AG08395 (cell line): ENCODE results near the gene ARHGAP30.
"Not testable (repeated sequence)": the region's sequence is repeated elsewhere in the genome, so short reads cannot be mapped to it uniquely, and the experiment has no call there.

ENCODE experiments used
- DNase-seq: peaks from one replicate; pipeline ENCODE4 v3.0.0; 2012; ENCODE audit warnings: mixed read lengths, low spot score

Gene ARHGAP30

DNA sequence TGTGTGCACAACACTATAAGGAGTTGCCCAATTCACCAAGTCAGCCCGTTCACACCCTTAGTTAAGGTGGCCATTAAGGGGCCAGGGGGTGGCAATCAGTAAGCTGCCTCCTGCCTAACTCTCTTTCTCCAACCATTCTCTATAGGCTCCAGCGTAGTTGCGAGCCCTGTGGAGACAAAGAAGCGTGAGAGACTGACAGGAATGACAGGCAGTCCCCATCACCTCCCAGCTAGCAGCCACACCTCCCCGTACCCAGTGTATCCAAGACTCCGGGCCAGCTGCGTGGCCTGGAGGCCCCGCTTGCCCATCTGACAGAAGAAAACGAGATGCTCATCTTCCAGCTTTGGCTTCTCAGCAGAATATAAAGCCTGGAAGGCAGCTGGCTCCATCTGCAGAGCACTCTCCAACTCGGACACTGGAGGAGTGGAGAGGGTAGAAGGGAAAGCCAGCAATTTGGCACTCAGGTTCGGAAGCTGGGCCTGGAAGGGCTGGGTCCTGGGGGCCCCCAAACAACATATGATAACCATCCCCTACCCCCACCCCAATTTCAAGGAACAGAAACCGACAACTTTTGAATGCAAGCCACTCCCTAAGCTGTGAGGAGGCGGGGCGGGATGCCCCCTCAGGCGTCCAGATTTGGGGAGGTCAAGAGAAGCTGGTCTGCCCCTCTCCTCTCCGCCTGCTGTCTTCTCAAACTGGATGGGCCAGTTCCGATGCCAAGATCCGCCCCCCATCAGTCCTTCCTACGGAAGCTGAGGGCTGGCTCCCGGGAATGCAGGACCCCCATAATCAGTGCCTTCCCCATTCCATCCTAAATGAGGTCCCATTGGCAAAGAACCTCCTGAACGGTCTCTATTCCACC, 31.8 kb downstream of the ARHGAP30 start:
- no peak for DNase-seq

DNA sequence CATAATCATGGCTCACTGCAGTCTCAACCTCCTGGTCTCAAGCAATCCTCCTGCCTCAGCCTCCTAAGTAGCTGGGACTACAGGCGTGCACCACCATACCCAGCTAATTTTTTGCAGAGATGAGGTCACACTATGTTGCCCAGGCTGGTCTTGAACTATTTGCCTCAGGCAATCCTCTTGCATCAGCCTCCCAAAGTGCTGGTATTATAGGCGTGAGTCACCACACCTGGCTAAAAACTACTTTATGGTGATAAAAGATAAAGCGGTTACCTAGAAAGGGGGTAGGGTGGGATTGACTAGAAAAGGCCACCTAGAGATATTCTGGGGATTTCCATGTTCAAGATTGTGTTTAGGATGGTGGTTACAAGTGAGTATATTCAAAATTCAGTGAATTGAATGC, 35.9 kb downstream of the ARHGAP30 start:
- no peak for DNase-seq

DNA sequence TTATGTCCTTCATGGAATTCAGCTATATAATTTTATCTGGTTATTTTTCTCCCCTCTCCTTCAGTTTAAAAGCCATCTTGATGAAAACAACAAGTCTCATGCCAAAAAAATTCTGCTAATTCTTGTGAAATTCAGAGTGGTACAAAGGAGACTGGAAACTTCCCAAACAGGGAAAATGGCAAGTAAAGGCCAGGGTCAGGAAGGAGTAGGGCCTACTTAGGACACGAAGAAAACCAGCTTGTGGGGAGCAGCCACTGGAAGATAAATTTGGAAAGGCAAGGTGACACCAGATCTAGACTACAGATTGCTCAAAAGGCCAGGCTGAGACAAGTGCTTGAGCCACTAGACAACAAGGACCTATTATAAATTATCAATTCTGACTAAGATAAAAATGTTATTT, 37.3 kb downstream of the ARHGAP30 start:
- no peak for DNase-seq

DNA sequence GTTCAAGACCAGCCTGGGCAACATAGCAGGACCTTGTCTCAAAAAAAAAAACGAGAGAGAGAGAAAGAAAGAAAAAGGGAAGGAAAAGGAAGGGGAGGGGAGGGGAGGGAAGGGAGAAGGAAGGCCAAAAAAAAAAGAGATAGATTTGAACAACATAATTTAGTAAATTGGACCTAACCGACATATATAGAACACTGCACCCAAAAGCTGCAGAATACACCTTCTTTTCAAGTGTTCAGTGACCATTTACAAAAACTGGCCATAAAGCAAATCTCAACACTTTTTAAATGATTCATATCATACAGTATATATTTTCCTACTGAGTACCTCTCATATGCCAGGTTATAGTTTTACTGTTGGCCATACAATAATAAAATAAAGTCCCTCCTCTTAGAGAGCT, 37.8 kb downstream of the ARHGAP30 start:
- no peak for DNase-seq

DNA sequence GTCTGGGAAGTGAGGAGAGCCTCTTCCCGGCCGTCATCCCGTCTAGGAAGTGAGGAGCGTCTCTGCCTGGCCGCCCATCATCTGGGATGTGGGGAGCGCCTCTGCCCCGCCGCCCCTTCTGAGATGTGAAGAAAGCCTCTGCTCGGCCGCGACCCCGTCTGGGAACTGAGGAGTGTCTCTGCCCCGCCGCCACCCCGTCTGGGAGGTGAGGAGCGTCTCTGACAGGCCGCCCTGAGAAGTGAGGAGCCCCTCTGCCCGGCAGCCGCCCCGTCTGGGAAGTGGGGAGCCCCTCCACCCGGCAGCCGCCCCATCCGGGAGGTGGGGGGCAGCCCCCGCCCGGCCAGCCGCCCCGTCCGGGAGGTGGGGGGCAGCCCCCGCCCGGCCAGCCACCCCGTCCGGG, 40.2 kb downstream of the ARHGAP30 start:
- not testable (repeated sequence) for DNase-seq

DNA sequence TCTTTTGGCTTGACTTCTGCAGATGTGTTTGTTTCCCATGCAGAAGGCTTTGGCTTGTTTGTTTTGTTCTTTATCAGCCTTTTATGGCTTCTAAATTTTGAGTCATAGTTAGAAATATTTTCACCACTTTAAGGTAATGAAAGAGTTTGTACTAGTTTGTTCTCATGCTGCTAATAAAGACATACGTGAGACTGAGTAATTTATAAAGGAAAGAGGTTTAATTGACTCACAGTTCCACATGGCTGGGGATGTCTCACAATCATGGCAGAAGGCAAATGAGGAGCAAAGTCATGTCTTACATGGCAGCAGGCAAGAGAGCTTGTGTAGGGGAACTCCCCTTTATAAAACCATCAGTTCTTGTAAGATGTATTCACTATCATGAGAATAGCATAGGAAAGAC, 42.7 kb downstream of the ARHGAP30 start:
- DNase-seq, result not testable (repeated sequence)

DNA sequence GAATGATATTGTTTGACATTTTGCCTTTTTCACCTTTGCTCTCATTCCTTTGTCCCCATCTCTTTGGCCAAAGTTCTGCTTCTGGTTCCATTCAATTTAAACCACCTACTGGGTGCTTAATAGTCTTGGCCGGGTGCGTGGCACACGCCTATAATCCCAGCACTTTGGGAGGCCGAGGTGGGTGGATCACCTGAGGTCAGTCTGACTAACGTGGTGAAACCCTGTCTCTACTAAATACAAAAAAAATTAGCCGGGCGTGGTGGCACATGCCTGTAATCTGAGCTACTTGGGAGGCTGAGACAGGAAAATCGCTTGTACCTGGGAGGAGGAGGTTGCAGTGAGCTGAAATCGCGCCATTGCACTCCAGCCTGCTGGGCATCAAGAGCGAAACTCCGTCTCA, 47.3 kb downstream of the ARHGAP30 start:
- DNase-seq, result not testable (repeated sequence)

DNA sequence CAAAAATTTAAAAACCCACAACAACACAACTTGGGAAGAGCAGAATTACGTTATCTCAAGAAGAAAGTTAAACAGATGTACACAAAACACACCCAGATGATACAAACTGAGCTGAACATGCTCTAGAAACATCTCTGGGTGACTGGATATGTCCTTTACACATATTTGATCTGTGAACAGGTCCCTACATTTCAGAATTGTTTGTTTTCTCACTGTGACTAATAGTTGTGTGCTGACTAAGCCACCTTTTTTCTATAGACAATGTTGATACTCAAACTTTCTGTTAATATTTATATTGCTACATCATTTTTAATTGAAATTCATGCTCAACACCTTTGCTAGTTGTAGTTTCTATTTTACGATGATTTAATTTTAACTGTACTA, 47.7 kb downstream of the ARHGAP30 start:
- DNase-seq, result no peak

DNA sequence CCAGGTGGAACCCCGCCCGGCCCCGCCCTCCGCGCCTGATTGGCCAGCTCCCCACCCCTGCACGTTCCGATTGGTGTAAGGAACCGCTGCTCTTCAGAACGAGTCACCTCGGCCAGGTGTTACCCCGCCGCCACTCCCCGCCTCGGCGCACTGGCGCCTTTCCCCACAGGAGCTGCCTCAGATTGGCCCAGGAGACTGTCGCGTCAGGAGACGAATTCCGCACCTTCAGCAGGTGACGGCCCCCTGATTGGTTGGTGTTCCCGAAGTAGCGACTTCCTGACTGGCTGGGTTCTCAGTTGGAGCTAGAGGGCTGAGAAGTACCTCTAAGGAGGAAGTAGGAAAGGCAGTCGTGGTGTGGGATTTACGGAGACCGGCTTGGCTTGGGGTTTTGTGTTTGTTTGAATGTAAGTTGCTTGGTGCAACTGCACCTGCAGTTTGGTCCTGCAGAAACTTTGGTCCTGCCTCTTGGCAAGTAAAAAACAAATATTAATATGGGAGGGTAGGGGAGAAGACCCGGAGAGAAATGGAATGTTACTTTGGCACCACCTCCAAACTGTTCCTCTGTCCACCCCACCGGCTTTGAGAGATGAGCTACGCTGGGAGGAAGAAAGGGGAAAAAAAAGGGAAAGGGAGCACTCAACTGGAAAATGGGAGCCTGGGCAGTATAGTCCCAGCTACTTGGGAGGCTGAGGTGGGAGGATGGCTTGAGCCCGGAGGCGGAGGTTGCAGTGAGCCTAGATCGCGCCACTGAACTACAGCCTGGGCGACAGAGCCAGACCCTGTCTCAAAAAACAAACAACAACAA, 48.3 kb downstream of the ARHGAP30 start:
- peak; percentile 79 for DNase-seq

DNA sequence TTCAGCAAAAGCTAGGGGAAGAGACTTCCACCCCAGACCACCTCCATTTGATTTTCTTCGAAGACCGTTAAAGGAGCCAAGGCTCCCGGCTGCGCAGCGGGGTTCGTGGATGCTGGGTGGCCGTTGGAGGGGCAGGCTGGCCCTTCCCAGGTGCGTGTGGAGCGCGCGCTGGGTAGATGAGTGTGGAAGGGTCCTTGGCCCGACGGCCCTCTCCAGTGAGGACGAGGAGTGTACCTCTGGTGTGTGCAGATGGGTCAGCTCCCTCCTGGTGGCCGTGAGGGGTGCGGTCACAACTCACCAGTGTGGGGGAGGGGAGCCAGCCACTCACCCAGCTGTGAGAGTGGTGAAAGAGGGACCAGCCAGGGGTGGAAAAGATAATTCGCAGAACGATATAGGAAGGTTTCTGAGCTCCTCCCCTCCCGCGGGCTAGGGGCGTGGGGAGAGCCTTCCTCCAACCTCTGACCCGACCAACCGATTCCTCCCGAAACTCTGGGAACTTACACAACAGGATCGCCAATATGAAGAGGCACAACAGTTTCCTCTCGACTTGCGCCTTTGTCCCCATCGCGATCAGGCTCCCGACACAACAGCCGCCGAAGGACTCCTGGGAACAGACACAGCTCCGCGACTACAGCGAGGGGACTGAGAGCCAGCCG, 49.1 kb downstream of the ARHGAP30 start, which contains the start of gene F11R:
Gene F11R (minus strand): TSS at position 644 of the 656 bp plus-strand sequence. CDS start 79 bp downstream, at position 565.
- no peak for DNase-seq

DNA sequence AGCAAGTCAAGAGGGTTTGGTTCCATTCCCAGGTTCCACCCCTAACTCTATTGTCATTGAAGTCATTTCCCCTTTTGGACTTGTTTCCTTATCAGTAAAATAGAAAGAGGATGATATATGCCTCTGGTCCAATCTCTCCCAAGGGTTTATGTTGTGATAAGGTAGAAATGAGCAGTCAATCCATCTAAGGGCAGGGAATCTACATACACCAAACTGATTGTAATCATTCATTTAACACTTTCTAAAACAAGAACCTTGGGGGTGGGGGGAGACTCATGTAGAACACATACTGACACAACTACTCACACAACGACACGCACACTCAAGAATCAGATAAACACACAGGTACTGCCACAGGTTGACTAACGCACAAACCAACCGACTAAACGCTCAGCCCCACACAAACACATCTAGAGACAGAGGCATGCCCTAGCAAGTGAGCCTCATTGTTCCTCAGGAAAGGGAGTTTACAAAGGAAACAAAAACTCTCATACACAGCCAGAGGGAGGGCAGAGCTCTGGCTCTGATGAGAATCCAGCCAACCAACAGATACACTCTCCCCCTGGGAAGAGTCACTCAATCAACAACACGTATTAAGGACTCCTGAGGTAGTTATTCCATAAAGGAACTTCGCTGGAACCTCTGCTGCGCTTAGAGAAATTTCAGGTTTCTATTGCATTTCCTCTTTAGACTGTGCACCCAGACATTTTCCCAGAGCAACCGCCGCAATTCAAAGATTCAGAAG, 49.8 kb downstream of the ARHGAP30 start:
- DNase-seq, result peak; percentile 17

DNA sequence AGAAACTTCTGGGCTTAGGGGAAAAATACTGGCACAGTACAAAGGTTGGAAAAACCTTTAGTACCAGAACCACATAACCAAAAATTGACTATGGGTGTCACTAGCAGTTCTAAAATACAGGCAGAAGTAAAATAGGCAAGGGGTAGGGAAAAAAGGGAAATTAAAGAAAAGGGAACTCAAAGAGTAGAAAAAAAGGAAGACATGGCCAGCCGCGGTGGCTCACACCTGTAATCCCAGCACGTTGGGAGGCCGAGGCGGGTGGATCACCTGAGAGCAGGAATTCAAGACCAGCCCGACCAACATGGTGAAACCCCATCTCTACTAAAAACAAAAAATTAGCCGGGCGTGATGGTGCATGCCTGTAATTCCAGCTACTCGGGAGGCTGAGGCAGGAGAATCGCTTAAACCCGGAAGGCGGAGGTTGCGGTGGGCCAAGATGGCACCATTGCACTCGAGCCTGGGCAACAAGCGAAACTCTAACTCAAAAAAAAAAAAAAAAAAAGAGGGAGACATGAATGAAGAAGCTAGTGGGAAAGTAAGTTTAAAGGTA, 50.5 kb downstream of the ARHGAP30 start:
- not testable (repeated sequence) for DNase-seq

DNA sequence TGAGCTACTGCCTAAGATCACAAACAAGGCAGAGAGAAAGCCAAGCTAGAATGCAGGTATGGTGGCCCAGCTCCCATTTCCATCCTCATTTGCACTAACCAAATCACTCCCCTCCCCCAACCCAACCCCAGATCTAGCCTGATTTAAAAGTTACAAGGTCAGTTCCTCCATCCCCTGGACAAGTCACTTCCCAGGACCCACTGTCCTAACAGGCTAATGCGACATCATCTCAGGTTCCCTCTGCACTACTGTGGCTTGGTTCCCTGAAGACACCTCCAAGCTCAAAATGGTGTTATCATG, 51.1 kb downstream of the ARHGAP30 start:
- no peak for DNase-seq

DNA sequence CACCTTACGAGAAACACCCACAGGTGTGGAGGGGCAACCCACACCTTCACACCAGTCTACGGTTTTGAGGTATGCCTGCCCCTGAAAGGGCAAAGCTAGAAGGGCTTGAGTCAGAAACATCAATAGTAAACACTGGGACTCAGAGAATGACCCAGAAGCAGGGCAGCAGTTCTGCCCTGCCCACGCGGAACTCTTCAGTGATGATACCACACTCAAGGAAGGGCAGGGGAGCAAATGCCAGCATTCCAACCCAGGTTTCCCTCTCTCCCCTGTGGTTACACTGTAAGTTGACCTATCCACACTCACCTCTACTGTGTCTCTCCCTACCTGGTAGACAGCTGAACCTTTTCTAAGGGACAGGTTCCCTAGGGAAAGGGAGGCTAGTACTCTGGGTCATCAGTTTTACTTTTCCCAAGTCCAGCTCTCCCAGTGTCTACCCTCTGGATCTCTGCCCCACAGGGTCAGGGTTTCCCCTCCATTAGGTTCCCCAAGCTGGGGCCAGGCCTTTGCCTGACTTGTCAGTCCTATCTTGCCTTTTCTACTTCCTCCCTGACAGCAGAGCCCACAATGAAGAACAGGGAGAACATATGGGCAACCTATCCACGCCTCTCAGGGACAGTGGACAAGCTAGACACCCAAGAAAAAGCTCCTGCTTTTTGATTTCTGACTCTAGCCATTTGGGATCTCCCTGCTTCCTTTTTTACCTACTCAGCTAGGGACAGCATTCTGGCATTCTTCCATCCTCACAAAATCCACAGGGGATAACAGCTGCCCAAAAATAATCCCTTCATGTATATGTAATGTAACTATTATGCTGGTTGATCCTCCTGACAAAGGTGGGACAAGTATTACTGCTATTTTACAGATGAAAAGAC, 51.7 kb downstream of the ARHGAP30 start:
- DNase-seq, result no peak

DNA sequence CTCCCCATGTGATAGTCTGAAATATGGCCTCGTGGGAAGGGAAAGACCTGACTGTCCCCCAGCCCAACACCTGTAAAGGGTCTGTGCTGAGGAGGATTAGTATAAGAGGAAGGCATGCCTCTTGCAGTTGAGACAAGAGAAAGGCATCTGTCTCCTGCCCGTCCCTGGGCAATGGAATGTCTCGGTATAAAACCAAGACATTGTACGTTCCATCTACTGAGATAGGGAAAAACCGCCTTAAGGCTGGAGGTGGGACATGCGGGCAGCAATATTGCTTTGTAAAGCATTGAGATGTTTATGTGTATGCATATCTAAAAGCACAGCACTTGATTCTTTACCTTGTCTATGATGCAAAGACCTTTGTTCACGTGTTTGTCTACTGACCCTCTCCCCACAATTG, 52.5 kb downstream of the ARHGAP30 start:
- not testable (repeated sequence) for DNase-seq

DNA sequence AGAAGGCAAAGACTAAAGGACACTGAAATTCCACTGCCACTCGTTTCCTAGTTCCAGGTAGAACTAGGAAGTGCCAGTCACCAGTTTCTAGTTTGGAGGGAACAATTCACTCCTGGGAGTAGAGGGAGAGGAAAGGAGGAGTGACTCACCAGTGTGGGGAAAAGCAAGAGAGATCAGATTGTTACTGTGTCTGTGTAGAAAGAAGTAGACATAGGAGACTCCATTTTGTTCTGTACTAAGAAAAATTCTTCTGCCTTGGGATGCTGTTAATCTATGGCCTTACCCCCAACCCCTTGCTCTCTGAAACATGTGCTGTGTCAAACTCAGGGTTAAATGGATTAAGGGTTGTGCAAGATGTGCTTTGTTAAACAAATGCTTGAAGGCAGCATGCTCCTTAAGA, 53.0 kb downstream of the ARHGAP30 start:
- DNase-seq, result not testable (repeated sequence)

DNA sequence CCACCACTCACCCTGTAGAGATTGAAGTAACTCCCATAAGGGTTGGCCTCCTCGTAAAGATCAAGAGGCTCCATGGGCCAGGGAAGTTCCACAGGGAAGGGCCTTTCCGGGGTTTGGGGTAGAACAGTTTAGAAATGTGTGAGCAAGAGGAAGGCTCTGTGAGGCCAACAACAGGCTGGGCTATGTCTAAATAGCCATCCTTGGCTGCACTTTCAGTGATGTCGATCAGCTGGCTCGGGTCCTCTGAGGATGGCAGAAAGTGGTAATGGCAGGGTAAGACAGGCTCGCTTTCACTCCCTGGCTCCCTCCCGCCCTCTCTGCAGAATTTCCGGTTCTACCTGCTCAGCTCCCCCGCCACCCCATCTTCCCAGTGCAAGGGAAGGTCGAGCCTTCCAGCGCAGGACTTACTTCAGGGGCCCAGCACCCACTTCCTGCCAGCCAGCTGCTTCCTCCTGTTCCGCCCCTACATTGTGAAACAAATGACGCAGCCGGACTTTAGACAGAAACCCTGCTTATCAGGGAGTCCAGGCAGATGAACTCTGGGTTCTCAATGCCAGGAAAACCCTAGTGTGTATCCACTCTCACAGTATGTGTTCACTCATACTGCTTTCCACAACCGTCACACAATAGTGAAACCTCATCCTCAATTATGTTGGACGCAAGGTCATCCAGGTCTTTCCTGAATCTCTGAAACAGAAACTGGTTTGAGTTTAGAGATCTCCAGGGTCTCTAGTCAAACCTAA, 56.0 kb downstream of the ARHGAP30 start:
- DNase-seq, result peak; percentile 67

DNA sequence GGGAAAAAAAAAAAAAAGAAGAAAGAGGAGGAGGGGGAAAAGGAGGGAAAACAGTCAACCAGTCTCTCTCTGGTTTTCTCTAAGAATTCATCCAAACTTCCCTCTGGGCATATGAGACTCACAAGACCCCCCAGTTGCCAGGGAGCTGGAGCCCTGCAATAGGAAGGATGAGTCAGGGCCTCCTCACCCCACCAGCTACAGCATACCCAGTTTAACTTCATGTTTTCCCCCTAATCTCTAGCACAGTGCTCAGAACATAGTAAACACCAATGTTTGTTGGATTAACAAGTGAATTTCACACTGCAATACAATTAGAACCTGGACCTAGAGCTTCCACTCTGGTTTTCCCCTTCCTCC, 56.6 kb downstream of the ARHGAP30 start:
- DNase-seq, result no peak

DNA sequence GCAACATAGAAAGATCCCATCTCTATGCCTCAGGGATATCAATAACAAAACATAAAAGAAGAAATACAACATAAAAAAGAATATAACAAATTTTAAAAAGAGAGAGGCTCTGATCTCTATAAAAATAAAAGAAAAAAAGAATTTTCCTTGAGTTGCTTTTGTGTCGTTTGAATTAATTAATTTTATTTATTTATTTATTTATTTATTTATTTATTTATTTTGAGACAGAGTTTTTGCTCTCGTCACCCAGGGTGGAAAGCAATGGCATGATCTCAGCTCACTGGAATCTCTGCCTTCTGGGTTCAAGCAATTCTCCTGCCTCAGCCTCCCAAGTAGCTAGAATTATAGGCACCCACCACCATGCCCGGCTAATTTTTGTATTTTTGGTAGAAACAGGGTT, 57.3 kb downstream of the ARHGAP30 start:
- no peak for DNase-seq

DNA sequence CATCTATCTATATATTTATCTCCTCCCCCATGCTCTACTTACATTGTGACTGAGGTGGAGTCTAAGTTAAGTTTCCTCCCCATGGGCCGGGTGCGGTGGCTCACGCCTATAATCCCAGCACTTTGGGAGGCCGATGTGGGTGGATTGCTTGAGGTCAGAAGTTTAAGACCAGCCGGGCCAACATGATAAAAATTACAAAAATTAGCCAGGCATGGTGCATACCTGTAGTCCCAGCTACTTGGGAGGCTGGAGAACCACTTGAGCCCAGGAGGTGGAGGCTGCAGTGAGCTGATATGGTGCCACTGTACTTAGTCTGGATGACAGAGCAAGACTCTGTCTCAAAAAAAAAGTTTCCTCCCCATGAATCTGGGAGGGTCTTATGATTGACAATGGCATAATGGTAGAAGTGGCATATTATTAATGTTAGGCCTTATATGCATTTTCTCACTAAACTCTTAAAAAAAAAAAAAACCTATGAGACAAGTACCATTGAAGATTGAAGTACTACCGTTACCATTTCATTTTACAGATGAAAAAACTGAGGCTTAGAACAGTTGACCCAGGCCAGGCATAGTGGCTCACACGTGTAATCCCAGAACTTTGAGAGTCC, 60.0 kb downstream of the ARHGAP30 start:
- DNase-seq, result no peak
